T-helper 1 cell treated with Interleukin-12 subunit alpha and Interleukin-12 subunit beta and Interleukin-4 antibody, amounts not matched to agents 30 μg/mL and 1 μg/mL, for 36 hours (primary cell): ENCODE measurements around the gene ZNF677.
"Not testable (repeated sequence)": the region's sequence is repeated elsewhere in the genome, so short reads cannot be mapped to it uniquely, and the experiment has no call there.

Experiments
- H3K27ac Mint-ChIP-seq: one replicate; pipeline ENCODE4 v1.8.0; 2021; ENCODE audit warnings: mild to moderate bottlenecking, mixed read lengths
- H3K27me3 Mint-ChIP-seq: one replicate; pipeline ENCODE4 v1.8.0; 2021; ENCODE audit warnings: low read depth, mixed read lengths
- H3K36me3 Mint-ChIP-seq: one replicate; pipeline ENCODE4 v1.8.0; 2021; ENCODE audit warnings: low read depth, mixed read lengths
- H3K4me1 Mint-ChIP-seq: one replicate; pipeline ENCODE4 v1.8.0; 2021; ENCODE audit warnings: low read depth, mixed read lengths
- H3K4me3 Mint-ChIP-seq: one replicate; pipeline ENCODE4 v1.8.0; 2021; ENCODE audit warnings: mild to moderate bottlenecking, moderate library complexity, mixed read lengths
- H3K9me3 Mint-ChIP-seq: one replicate; pipeline ENCODE4 v1.8.0; 2021; ENCODE audit warnings: mixed read lengths

Gene ZNF677

DNA sequence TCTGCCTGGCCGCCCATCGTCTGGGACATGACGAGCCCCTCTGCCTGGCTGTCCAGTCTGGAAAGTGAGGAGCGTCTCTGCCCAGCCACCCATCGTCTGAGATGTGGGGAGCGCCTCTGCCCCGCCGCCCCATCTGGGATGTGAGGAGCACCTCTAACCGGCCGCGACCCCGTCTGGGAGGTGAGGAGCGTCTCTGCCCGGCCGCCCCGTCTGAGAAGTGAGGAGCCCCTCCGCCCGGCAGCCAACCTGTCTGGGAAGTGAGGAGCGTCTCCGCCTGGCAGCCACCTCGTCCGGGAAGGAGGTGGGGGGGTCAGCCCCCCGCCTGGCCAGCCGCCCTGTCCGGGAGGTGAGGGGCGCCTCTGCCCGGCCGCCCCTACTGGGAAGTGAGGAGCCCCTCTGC is 32.0 kb downstream of the ZNF677 start:
- H3K36me3 Mint-ChIP-seq, H3K27me3 Mint-ChIP-seq, H3K4me3 Mint-ChIP-seq, H3K4me1 Mint-ChIP-seq, H3K27ac Mint-ChIP-seq: not testable (repeated sequence)
- H3K9me3 Mint-ChIP-seq: peaks cover 60% of the 10 kb centered on the region

- Mint-ChIP-seq H3K27ac (no peak overlapping the region), H3K4me3 (no peak overlapping the region), H3K4me1 (no peaks in the 10 kb centered on the region), H3K9me3 (peaks cover 62% of the 10 kb centered on the region), H3K36me3 (peaks cover 35% of the 10 kb centered on the region), H3K27me3 (no peaks in the 10 kb centered on the region)
Observed at GRCh38 chr19:53212703-53213320, 41.9 kb downstream of the ZNF677 start.

DNA sequence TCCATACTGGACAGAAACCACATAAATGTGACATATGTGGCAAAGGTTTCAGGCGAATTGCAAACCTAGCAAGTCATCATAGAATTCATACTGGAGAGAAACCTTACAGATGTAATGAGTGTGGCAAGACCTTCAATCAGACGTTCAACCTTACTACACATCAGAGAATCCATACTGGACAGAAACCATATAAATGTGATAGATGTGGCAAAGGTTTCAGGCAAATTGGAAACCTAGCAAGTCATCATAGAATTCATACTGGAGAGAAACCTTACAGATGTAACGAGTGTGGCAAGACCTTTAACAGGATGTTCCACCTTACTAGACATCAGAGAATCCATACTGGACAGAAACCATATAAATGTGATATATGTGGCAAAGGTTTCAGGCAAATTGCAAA is 43.1 kb downstream of the ZNF677 start:
- peaks cover 46% of the 10 kb centered on the region for H3K36me3 Mint-ChIP-seq
- H3K27me3 Mint-ChIP-seq, H3K4me1 Mint-ChIP-seq, H3K27ac Mint-ChIP-seq, H3K4me3 Mint-ChIP-seq: not testable (repeated sequence)
- peaks cover 72% of the 10 kb centered on the region for H3K9me3 Mint-ChIP-seq

- Mint-ChIP-seq H3K4me1 (peaks cover 21% of the 10 kb centered on the region), H3K4me3 (peak overlapping the region; percentile 96), H3K36me3 (peaks cover 33% of the 10 kb centered on the region), H3K27me3 (no peaks in the 10 kb centered on the region), H3K27ac (peak overlapping the region; percentile 94), H3K9me3 (peaks cover 55% of the 10 kb centered on the region)
Observed at GRCh38 chr19:53196777-53197396, 57.8 kb downstream of the ZNF677 start.

DNA sequence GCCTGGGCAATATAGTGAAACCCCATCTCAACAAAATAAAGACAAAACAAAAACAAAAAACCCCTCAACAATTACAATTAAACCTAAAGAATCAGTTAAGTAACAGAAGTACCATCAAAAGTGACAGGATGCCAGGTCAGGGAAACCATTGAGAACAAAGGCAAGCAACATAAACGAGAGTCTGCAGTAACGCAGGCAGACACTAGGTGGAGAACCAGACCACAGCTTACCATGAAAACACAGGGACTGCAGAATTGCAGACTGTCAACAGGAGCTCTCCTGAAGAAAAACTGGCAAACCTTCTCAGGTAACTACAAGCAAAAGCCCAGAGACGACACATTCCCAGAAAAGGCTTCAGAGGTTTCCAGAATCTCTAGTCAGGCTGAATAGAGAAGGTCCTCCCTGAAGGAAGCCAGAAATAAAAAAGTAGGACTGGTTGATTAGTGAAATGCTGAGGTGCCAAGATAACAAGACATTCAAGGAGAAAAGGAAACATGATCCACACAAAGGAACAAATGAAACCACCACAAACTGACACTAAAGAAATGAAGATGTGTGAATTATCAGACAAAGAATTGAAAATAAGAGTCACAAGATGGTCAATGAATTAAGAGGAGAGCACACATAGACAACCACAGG is 59.3 kb downstream of the ZNF677 start:
- Mint-ChIP-seq H3K4me1 (peaks cover 23% of the 10 kb centered on the region), H3K27ac (peak overlapping the region; percentile 8), H3K36me3 (peaks cover 30% of the 10 kb centered on the region), H3K27me3 (no peaks in the 10 kb centered on the region), H3K4me3 (peak overlapping the region; percentile 35), H3K9me3 (peaks cover 58% of the 10 kb centered on the region)

DNA sequence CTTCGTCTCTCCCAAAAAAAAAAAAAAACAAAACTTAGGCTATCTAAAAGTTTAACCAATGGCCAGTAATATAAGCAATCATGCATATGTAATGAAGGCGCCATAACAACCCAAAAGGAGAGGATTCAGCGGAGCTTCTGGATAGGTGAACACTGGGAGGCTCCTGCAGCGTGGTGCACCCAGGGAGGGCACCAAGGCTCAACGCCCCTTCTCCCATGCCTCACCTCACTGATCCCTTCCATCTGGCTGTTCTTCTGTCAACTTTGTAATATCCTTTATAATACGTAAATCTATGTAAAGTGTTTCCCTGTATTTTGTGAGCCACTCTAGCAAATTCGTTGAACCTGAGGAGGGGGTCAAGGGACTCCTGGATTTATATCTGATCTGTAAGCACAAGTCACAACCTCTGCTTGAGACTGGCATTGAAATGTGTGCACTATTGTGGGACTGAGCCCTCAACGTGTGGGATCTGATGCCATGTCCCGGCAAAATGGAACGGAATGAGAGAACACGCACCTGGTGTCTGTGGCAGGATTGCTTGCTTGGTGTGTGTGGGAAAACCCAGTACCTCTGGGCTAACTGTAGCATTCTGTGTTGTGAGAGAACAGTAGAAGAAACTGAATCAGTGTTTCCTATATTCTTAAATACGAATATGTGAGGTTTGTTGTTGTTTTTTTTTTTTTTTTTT is 61.0 kb downstream of the ZNF677 start:
- Mint-ChIP-seq H3K9me3 (peaks cover 56% of the 10 kb centered on the region), H3K4me1 (peaks cover 23% of the 10 kb centered on the region), H3K4me3 (peak overlapping the region; percentile 92), H3K27me3 (no peaks in the 10 kb centered on the region), H3K36me3 (peaks cover 29% of the 10 kb centered on the region), H3K27ac (peak overlapping the region; percentile 26)

DNA sequence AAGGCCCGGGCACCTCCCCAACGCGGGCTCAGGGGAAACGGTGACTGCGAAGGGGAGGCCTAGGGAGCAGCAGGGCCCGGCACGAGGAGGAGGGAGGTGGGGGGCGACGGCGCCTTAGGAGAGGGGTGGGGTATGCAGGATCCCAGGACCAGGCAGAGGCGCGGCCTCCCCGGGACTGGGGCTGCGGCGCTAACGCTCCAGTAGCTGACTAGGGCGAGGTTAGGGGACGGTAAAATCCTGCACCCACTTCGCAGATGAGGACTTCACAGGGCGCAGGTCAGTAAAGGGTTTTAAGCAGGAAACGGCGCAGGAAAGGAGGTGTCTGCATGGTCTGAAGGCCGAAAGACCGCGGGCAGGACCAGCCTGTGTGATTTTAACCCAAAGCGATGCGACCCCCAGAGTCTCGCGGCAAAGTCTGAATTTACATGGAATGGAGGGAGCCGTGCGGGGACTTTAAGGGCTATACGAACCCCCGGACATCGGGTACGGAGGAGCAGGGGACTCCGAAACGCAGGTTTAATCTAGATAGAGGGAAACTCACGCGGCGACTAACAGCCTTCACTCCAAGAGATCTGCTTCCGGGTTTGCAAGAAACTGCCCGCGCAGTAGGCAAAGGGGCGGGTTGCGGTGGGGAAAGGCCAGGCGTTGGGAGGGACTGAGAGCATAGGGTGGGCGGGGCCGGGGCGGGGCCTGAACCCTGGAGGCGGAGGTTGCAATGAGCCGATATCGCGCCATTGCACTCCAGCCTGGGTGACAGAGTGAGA is 61.7 kb downstream of the ZNF677 start, which contains the start of gene ZNF665:
ZNF665 (minus strand) TSS at position 588 of the 764 bp plus-strand sequence. CDS start 10,460 bp downstream, outside the sequence.
- H3K27ac Mint-ChIP-seq: peak within 1 kb of the TSS; percentile 92
- H3K4me3 Mint-ChIP-seq: peak within 1 kb of the TSS; percentile 92
- peaks cover 57% of the 10 kb centered on the region for H3K9me3 Mint-ChIP-seq
- H3K36me3 Mint-ChIP-seq: peaks cover 29% of the 10 kb centered on the region
- no peaks in the 10 kb centered on the region for H3K27me3 Mint-ChIP-seq
- peaks cover 23% of the 10 kb centered on the region for H3K4me1 Mint-ChIP-seq

DNA sequence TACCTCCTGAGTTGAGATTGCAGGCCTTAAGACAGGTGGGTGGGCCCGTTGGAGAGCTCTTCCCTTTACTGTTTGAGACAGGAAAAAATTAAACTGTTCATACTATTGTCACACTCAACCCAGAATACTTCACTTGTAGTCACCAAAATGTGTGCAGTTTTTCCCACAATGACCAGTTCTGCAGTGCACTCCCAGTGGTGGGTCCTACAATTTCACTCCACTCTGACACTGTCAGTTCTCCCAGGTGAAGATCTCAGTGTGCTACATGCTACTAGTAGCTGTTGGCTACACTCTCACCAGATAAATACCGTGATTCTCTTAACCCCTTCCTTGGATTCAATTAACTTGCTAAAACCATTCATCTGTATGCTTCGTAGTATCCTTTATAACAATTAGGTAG is 64.4 kb downstream of the ZNF677 start:
- H3K27me3 Mint-ChIP-seq: no peaks in the 10 kb centered on the region
- H3K4me1 Mint-ChIP-seq: peaks cover 14% of the 10 kb centered on the region
- peaks cover 27% of the 10 kb centered on the region for H3K36me3 Mint-ChIP-seq
- H3K27ac Mint-ChIP-seq: no peak overlapping the region
- no peak overlapping the region for H3K4me3 Mint-ChIP-seq
- peaks cover 45% of the 10 kb centered on the region for H3K9me3 Mint-ChIP-seq

DNA sequence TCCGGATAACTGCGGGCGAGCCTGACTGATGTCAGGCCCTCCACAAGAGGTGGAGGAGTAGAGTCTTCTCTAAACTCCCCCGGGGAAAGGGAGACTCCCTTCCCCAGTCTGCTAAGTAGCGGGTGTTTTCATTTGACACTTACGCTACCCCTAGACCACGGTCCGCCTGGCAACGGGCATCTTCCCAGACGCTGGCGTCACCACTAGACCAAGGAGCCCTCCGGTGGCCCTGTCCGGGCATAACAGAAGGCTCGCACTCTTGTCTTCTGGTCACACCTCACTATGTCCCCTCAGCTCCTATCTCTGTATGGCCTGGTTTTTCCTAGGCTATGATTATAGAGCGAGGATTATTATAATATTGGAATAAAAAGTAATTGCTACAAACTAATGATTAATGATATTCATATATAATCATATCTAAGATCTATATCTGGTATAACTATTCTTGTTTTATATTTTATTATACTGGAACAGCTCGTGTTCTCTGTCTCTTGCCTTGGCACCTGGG is 64.9 kb downstream of the ZNF677 start:
- H3K9me3 Mint-ChIP-seq: peaks cover 42% of the 10 kb centered on the region
- not testable (repeated sequence) for H3K27ac Mint-ChIP-seq, H3K4me3 Mint-ChIP-seq, H3K27me3 Mint-ChIP-seq
- H3K4me1 Mint-ChIP-seq: peaks cover 12% of the 10 kb centered on the region
- H3K36me3 Mint-ChIP-seq: peaks cover 25% of the 10 kb centered on the region
